CD4-positive, alpha-beta T cell treated with Interleukin-17A for 4 hours (primary cell): Measurements from ENCODE around the gene PCNX3.

ENCODE experiments used
- DNase-seq: peaks from one replicate; pipeline ENCODE4 v3.0.0-alpha.2; 2020; ENCODE audit warnings: mixed read lengths

Gene PCNX3

GRCh38 chr11:65599955-65600246, 15.7 kb upstream of the PCNX3 start:
- DNase-seq = no peak

- no peak for DNase-seq
Measured at GRCh38 chr11:65604258-65604657, 11.3 kb upstream of the PCNX3 start.

GRCh38 chr11:65606876-65607613, 8.5 kb upstream of the PCNX3 start:
- no peak for DNase-seq

GRCh38 chr11:65607614-65608426, 7.8 kb upstream of the PCNX3 start:
- DNase-seq = no peak

- no peak for DNase-seq
Measured at GRCh38 chr11:65609229-65609628, 6.3 kb upstream of the PCNX3 start.

GRCh38 chr11:65609665-65610064, 5.9 kb upstream of the PCNX3 start:
- no peak for DNase-seq

GRCh38 chr11:65610404-65610803, 5.2 kb upstream of the PCNX3 start:
- DNase-seq = no peak

GRCh38 chr11:65611028-65611757, 4.4 kb upstream of the PCNX3 start:
- DNase-seq = no peak

GRCh38 chr11:65611758-65612603, 3.6 kb upstream of the PCNX3 start:
- DNase-seq = no peak

GRCh38 chr11:65612691-65613090, 2.9 kb upstream of the PCNX3 start:
- no peak for DNase-seq

GRCh38 chr11:65613091-65613928, 2.3 kb upstream of the PCNX3 start:
- peak; percentile 19 for DNase-seq

GRCh38 chr11:65615950-65616574, 486 bp downstream of the PCNX3 start:
- DNase-seq = peak; percentile 56

GRCh38 chr11:65616575-65617001, 1.0 kb downstream of the PCNX3 start:
- no peak for DNase-seq

GRCh38 chr11:65617136-65617850, 1.7 kb downstream of the PCNX3 start:
- no peak for DNase-seq

GRCh38 chr11:65617990-65618751, 2.6 kb downstream of the PCNX3 start:
- no peak for DNase-seq

GRCh38 chr11:65618763-65619162, 3.2 kb downstream of the PCNX3 start:
- no peak for DNase-seq

GRCh38 chr11:65619281-65619928, 3.8 kb downstream of the PCNX3 start:
- no peak for DNase-seq

GRCh38 chr11:65620666-65621065, 5.1 kb downstream of the PCNX3 start:
- DNase-seq = no peak

GRCh38 chr11:65621460-65621859, 5.9 kb downstream of the PCNX3 start:
- no peak for DNase-seq
